HUES48 (cell line): ENCODE measurements around the gene AEBP1.

ENCODE experiments used
- H3K27ac ChIP-seq: one replicate; pipeline ENCODE4 v1.7.0; 2013; ENCODE audit warnings: low read depth, low read length, inconsistent platforms
- H3K27me3 ChIP-seq: 2 replicates; pipeline ENCODE4 v1.6.1; 2013; ENCODE audit warnings: mild to moderate bottlenecking, low read length; ENCODE audit not compliant: control insufficient read depth, insufficient read depth
- H3K36me3 ChIP-seq: 2 replicates; pipeline ENCODE4 v1.6.1; 2013; ENCODE audit warnings: low read length; ENCODE audit not compliant: control insufficient read depth, insufficient read depth
- H3K4me1 ChIP-seq: 2 replicates; pipeline ENCODE4 v1.6.1; 2013; ENCODE audit warnings: mild to moderate bottlenecking, low read length; ENCODE audit not compliant: control insufficient read depth, insufficient read depth
- H3K4me3 ChIP-seq: 2 replicates; pipeline ENCODE4 v1.5.1; 2013; ENCODE audit warnings: mild to moderate bottlenecking, low read depth, low read length
- H3K9ac ChIP-seq: 2 replicates; pipeline ENCODE4 v1.6.1; 2013; ENCODE audit warnings: mild to moderate bottlenecking, low read depth, low read length, moderate library complexity
- H3K9me3 ChIP-seq: 2 replicates; pipeline ENCODE4 v1.6.1; 2013; ENCODE audit warnings: low read length; ENCODE audit not compliant: control insufficient read depth, insufficient read depth

AEBP1 gene

GRCh38 chr7:44116087-44116788 is 12.1 kb downstream of the AEBP1 start:
- no peaks in the 10 kb centered on the region for H3K4me1 ChIP-seq
- H3K4me3 ChIP-seq: no peak overlapping the region
- H3K27ac ChIP-seq: no peak overlapping the region
- peaks cover 82% of the 10 kb centered on the region for H3K36me3 ChIP-seq
- H3K27me3 ChIP-seq: no peaks in the 10 kb centered on the region
- no peaks in the 10 kb centered on the region for H3K9me3 ChIP-seq
- H3K9ac ChIP-seq: no peak overlapping the region

GRCh38 chr7:44116789-44117666 is 12.9 kb downstream of the AEBP1 start:
- H3K27ac ChIP-seq: no peak overlapping the region

GRCh38 chr7:44117801-44118429 is 13.8 kb downstream of the AEBP1 start:
- Histone ChIP-seq H3K27ac (no peak overlapping the region), H3K9me3 (no peaks in the 10 kb centered on the region), H3K36me3 (peaks cover 84% of the 10 kb centered on the region), H3K4me1 (no peaks in the 10 kb centered on the region; the same call in 1 of the 2 replicates), H3K9ac (no peak overlapping the region), H3K4me3 (no peak overlapping the region), H3K27me3 (no peaks in the 10 kb centered on the region)

More at GRCh38 chr7:44116789-44117666, 12.9 kb downstream of the AEBP1 start:
- no peaks in the 10 kb centered on the region for H3K27me3 ChIP-seq
- H3K9ac ChIP-seq: no peak overlapping the region
- no peaks in the 10 kb centered on the region; the same call in 1 of the 2 replicates for H3K4me1 ChIP-seq
- H3K4me3 ChIP-seq: no peak overlapping the region
- no peaks in the 10 kb centered on the region for H3K9me3 ChIP-seq
- H3K36me3 ChIP-seq: peaks cover 83% of the 10 kb centered on the region

GRCh38 chr7:44119829-44120380 is 15.8 kb downstream of the AEBP1 start:
- H3K27me3 ChIP-seq: peaks cover 3% of the 10 kb centered on the region; the same call in 1 of the 2 replicates
- H3K9ac ChIP-seq: no peak overlapping the region
- H3K9me3 ChIP-seq: no peaks in the 10 kb centered on the region
- H3K36me3 ChIP-seq: peaks cover 69% of the 10 kb centered on the region
- H3K4me1 ChIP-seq: no peaks in the 10 kb centered on the region; the same call in 1 of the 2 replicates
- no peak overlapping the region for H3K4me3 ChIP-seq
- no peak overlapping the region for H3K27ac ChIP-seq

GRCh38 chr7:44120395-44120794 is 16.2 kb downstream of the AEBP1 start:
- Histone ChIP-seq H3K9me3 (no peaks in the 10 kb centered on the region), H3K4me1 (no peaks in the 10 kb centered on the region; the same call in 1 of the 2 replicates), H3K27ac (no peak overlapping the region), H3K9ac (no peak overlapping the region), H3K36me3 (peaks cover 64% of the 10 kb centered on the region), H3K27me3 (peaks cover 5% of the 10 kb centered on the region), H3K4me3 (no peak overlapping the region)

GRCh38 chr7:44121761-44122420 is 17.7 kb downstream of the AEBP1 start:
- no peak overlapping the region for H3K9ac ChIP-seq
- H3K9me3 ChIP-seq: no peaks in the 10 kb centered on the region
- peaks cover 49% of the 10 kb centered on the region for H3K36me3 ChIP-seq
- H3K27ac ChIP-seq: no peak overlapping the region
- no peaks in the 10 kb centered on the region; the same call in 1 of the 2 replicates for H3K4me1 ChIP-seq
- peaks cover 5% of the 10 kb centered on the region for H3K27me3 ChIP-seq
- H3K4me3 ChIP-seq: 0 out of 2 replicates have a peak overlapping the region, but pooled peaks have one; percentile 94

GRCh38 chr7:44122529-44122928 is 18.4 kb downstream of the AEBP1 start:
- H3K9ac ChIP-seq: peak overlapping the region; percentile 84
- peaks cover 5% of the 10 kb centered on the region for H3K27me3 ChIP-seq
- no peaks in the 10 kb centered on the region; the same call in 1 of the 2 replicates for H3K4me1 ChIP-seq
- peak overlapping the region; percentile 52 for H3K27ac ChIP-seq
- H3K36me3 ChIP-seq: peaks cover 43% of the 10 kb centered on the region
- H3K9me3 ChIP-seq: no peaks in the 10 kb centered on the region
- H3K4me3 ChIP-seq: peak overlapping the region; percentile 94

GRCh38 chr7:44123190-44124003 is 19.3 kb downstream of the AEBP1 start, which contains the start of gene POLD2:
TSS of gene POLD2 (minus strand) at chr7:44123548. CDS start at chr7:44122053, 1,495 bp downstream.
- Histone ChIP-seq H3K36me3 (peaks cover 36% of the 10 kb centered on the region), H3K27ac (peak within 1 kb of the TSS; percentile 52), H3K9ac (peak within 1 kb of the TSS; percentile 84), H3K27me3 (peaks cover 5% of the 10 kb centered on the region), H3K4me3 (peak within 1 kb of the TSS; percentile 94), H3K4me1 (no peaks in the 10 kb centered on the region; the same call in 1 of the 2 replicates), H3K9me3 (no peaks in the 10 kb centered on the region)

- H3K27me3 ChIP-seq: peaks cover 5% of the 10 kb centered on the region
- H3K9me3 ChIP-seq: no peaks in the 10 kb centered on the region
- no peaks in the 10 kb centered on the region; the same call in 1 of the 2 replicates for H3K4me1 ChIP-seq
- no peak overlapping the region for H3K27ac ChIP-seq
- peaks cover 23% of the 10 kb centered on the region for H3K36me3 ChIP-seq
- H3K9ac ChIP-seq: no peak overlapping the region
- no peak overlapping the region for H3K4me3 ChIP-seq
Observed at GRCh38 chr7:44124822-44125202, 20.7 kb downstream of the AEBP1 start.
